KOPT-K1 (cell line): ENCODE data around the gene CMSS1.

Experiments used
- H3K27ac ChIP-seq: fragments of 200-600 bp; sonication (generic); 2 replicates; pipeline ENCODE4 v1.5.1; 2016; ENCODE audit warnings: antibody characterized with exemption, mild to moderate bottlenecking, low read depth, low read length; ENCODE audit not compliant: poor library complexity, severe bottlenecking
- H3K36me3 ChIP-seq: fragments of 200-600 bp; sonication (generic); 2 replicates; pipeline ENCODE4 v1.5.1; 2017; ENCODE audit warnings: antibody characterized with exemption, mild to moderate bottlenecking, low read length, moderate library complexity; ENCODE audit not compliant: insufficient read depth
- H3K9me3 ChIP-seq: fragments of 200-600 bp; sonication (generic); 2 replicates; pipeline ENCODE4 v1.5.1; 2017; ENCODE audit warnings: antibody characterized with exemption, low read length, mild to moderate bottlenecking; ENCODE audit not compliant: insufficient read depth, poor library complexity, severe bottlenecking

Gene CMSS1

GRCh38 chr3:99885085-99885484 is 67.4 kb downstream of the CMSS1 start:
- Histone ChIP-seq H3K9me3 (no peaks in the 10 kb centered on the region), H3K27ac (no peak overlapping the region), H3K36me3 (no peaks in the 10 kb centered on the region)

- Histone ChIP-seq H3K27ac (no peak overlapping the region), H3K36me3 (no peaks in the 10 kb centered on the region), H3K9me3 (no peaks in the 10 kb centered on the region)
These were observed 68.2 kb downstream of the CMSS1 start for GRCh38 chr3:99885851-99886250.

GRCh38 chr3:99891610-99892285 is 74.1 kb downstream of the CMSS1 start:
- H3K36me3 ChIP-seq: no peaks in the 10 kb centered on the region
- no peaks in the 10 kb centered on the region for H3K9me3 ChIP-seq
- H3K27ac ChIP-seq: no peak overlapping the region

GRCh38 chr3:99892332-99892731 is 74.7 kb downstream of the CMSS1 start:
- no peaks in the 10 kb centered on the region for H3K9me3 ChIP-seq
- H3K27ac ChIP-seq: no peak overlapping the region
- H3K36me3 ChIP-seq: no peaks in the 10 kb centered on the region

- Histone ChIP-seq H3K36me3 (no peaks in the 10 kb centered on the region), H3K27ac (no peak overlapping the region), H3K9me3 (no peaks in the 10 kb centered on the region)
These were observed 77.6 kb downstream of the CMSS1 start for GRCh38 chr3:99895131-99895696.

GRCh38 chr3:99895703-99896441 is 78.2 kb downstream of the CMSS1 start:
- no peaks in the 10 kb centered on the region for H3K36me3 ChIP-seq
- no peak overlapping the region for H3K27ac ChIP-seq

GRCh38 chr3:99896482-99896881 is 78.8 kb downstream of the CMSS1 start:
- Histone ChIP-seq H3K36me3 (no peaks in the 10 kb centered on the region), H3K9me3 (no peaks in the 10 kb centered on the region), H3K27ac (no peak overlapping the region)

More at GRCh38 chr3:99895703-99896441, 78.2 kb downstream of the CMSS1 start:
- no peaks in the 10 kb centered on the region for H3K9me3 ChIP-seq

- H3K27ac ChIP-seq: no peak overlapping the region
- H3K9me3 ChIP-seq: no peaks in the 10 kb centered on the region
- no peaks in the 10 kb centered on the region for H3K36me3 ChIP-seq
These were observed 81.9 kb downstream of the CMSS1 start for GRCh38 chr3:99899603-99900002.

- H3K27ac ChIP-seq: no peak overlapping the region
- no peaks in the 10 kb centered on the region for H3K9me3 ChIP-seq
- no peaks in the 10 kb centered on the region for H3K36me3 ChIP-seq
These were observed 82.6 kb downstream of the CMSS1 start for GRCh38 chr3:99900248-99900647.

GRCh38 chr3:99901200-99901926 is 83.7 kb downstream of the CMSS1 start:
- no peaks in the 10 kb centered on the region for H3K9me3 ChIP-seq
- no peak overlapping the region for H3K27ac ChIP-seq
- no peaks in the 10 kb centered on the region for H3K36me3 ChIP-seq

- H3K36me3 ChIP-seq: no peaks in the 10 kb centered on the region
- no peak overlapping the region for H3K27ac ChIP-seq
- H3K9me3 ChIP-seq: no peaks in the 10 kb centered on the region
These were observed 84.4 kb downstream of the CMSS1 start for GRCh38 chr3:99902091-99902490.

- Histone ChIP-seq H3K36me3 (no peaks in the 10 kb centered on the region), H3K27ac (no peak overlapping the region), H3K9me3 (no peaks in the 10 kb centered on the region)
These were observed 86.2 kb downstream of the CMSS1 start for GRCh38 chr3:99903869-99904268.

- no peaks in the 10 kb centered on the region for H3K9me3 ChIP-seq
- no peaks in the 10 kb centered on the region for H3K36me3 ChIP-seq
- H3K27ac ChIP-seq: no peak overlapping the region
These were observed 90.4 kb downstream of the CMSS1 start for GRCh38 chr3:99907959-99908544.

GRCh38 chr3:99909714-99910495 is 92.2 kb downstream of the CMSS1 start:
- Histone ChIP-seq H3K27ac (no peak overlapping the region), H3K9me3 (no peaks in the 10 kb centered on the region), H3K36me3 (no peaks in the 10 kb centered on the region)
